LNCaP clone FGC (cell line): ENCODE data around the gene ZDHHC9.

Experiments
- DNase-seq: peaks from one replicate; pipeline ENCODE4 v3.0.0-alpha.2; 2011; ENCODE audit warnings: low read depth
- H3K4me3 ChIP-seq: 2 replicates; pipeline ENCODE4 v1.5.1; 2011; ENCODE audit warnings: mild to moderate bottlenecking, low read depth, low read length, control low read depth
- CTCF ChIP-seq: IDR thresholded peaks from 2 replicates; pipeline ENCODE4 v1.5.1; 2012; ENCODE audit warnings: mild to moderate bottlenecking; ENCODE audit not compliant: control insufficient read depth, insufficient read depth; ENCODE audit errors: extremely low read depth

ZDHHC9 gene

GRCh38 chrX:129823115-129823514, 20.6 kb downstream of the ZDHHC9 start:
- no peak overlapping the region for H3K4me3 ChIP-seq
- peak; percentile 42; the same call in 1 of the 2 replicates for TF ChIP-seq CTCF
- DNase-seq, result no peak

GRCh38 chrX:129818123-129818522, 25.6 kb downstream of the ZDHHC9 start:
- no peak for DNase-seq
- no peak for TF ChIP-seq CTCF
- H3K4me3 ChIP-seq, result no peak overlapping the region

GRCh38 chrX:129813662-129814368, 29.9 kb downstream of the ZDHHC9 start:
- TF ChIP-seq CTCF, result no peak
- no peak for DNase-seq
- H3K4me3 ChIP-seq, result no peak overlapping the region

- no peak for DNase-seq
- no peak overlapping the region for H3K4me3 ChIP-seq
- no peak for TF ChIP-seq CTCF
Measured at GRCh38 chrX:129808829-129809796, 34.6 kb downstream of the ZDHHC9 start.

- no peak overlapping the region for H3K4me3 ChIP-seq
- no peak for TF ChIP-seq CTCF
- DNase-seq, result no peak
Measured at GRCh38 chrX:129808158-129808828, 35.4 kb downstream of the ZDHHC9 start.

- H3K4me3 ChIP-seq, result no peak overlapping the region
- DNase-seq, result no peak
- no peak for TF ChIP-seq CTCF
Measured at GRCh38 chrX:129804806-129805205, 38.9 kb downstream of the ZDHHC9 start.
